Measurements from ENCODE around the gene USP48. TPM values are rescaled to one million over a fixed set of nuclear protein-coding genes. Genes with fewer than 3 reads are reported as not detected.

The USP48 gene
- total and polyA plus RNA-seq, 2 of the 8 experiments (the other 6 are each of a cell fraction or from before 2014, with no cell fraction given): 12.8 to 83.5 TPM

GRCh38 chr1:21724098-21724497 is 58.9 kb downstream of the USP48 start:
- Histone ChIP-seq H3K9me3 (ENCODE audit: insufficient read depth in 2 of 2, low read depth in 1 of 2, low read length in 1 of 2) (no peaks in the 10 kb centered on the region), H3K79me1 (ENCODE audit: low read depth, low read length) (peaks cover 2% of the 10 kb centered on the region; the same call in 1 of the 2 replicates), H3K79me2 (ENCODE audit: control insufficient read depth in 1 of 2, insufficient read depth in 2 of 2, low read length in 2 of 2) (no peaks in the 10 kb centered on the region), H2BK12ac (ENCODE audit: low read depth, low read length) (no peak overlapping the region), H2BK120ac (replicated peaks; ENCODE audit: low read depth, low read length) (no peak overlapping the region), H2BK5ac (ENCODE audit: low read depth, low read length) (no peak overlapping the region), H3K18ac (ENCODE audit: extremely low read depth, low read length) (no peak overlapping the region), H3K14ac (ENCODE audit: insufficient read length) (no peak overlapping the region), H2AK5ac (ENCODE audit: low read depth, low read length) (no peak overlapping the region), H3K36me3 (ENCODE audit: control insufficient read depth in 2 of 4, insufficient read depth in 4 of 4, low read length in 3 of 4) (peaks cover 9 to 55% (median 21%) of the 10 kb centered on the region in 4 experiments), H4K91ac (replicated peaks; ENCODE audit: insufficient read length, low read length) (no peak overlapping the region), H2AFZ (ENCODE audit: low read length) (no peak overlapping the region), H3K56ac (replicated peaks; ENCODE audit: insufficient read length, low read depth, low read length) (no peak overlapping the region), H3K23me2 (ENCODE audit: low read depth, low read length) (no peaks in the 10 kb centered on the region), H4K5ac (ENCODE audit: insufficient read length, low read depth, low read length) (no peak overlapping the region), H3K23ac (ENCODE audit: insufficient read length) (no peak overlapping the region), H2BK20ac (ENCODE audit: low read length) (no peak overlapping the region), H3K9ac (replicated peaks in 1 of 4; ENCODE audit: extremely low read depth in 1 of 4, low read depth in 3 of 4, low read length in 3 of 4) (no peak overlapping the region), H4K20me1 (replicated peaks in 1 of 2; ENCODE audit: control insufficient read depth in 1 of 2, insufficient read depth in 2 of 2, low read length in 2 of 2) (peaks cover 0 to 2% of the 10 kb centered on the region in 2 experiments), H2BK15ac (ENCODE audit: low read length) (no peak overlapping the region), H3K4me3 (ENCODE audit: extremely low read depth in 1 of 4, insufficient read depth in 2 of 4, low read depth in 3 of 4, low read length in 4 of 4) (no peak overlapping the region), H3K27ac (ENCODE audit: low read depth, low read length) (no peak overlapping the region), H3K4ac (replicated peaks; ENCODE audit: insufficient read length, low read depth, low read length) (no peak overlapping the region), H3K4me2 (ENCODE audit: insufficient read depth in 1 of 2, low read depth in 2 of 2, low read length in 2 of 2) (no peak overlapping the region), H3K27me3 (replicated peaks in 1 of 4; ENCODE audit: control insufficient read depth in 3 of 4, extremely low read depth in 1 of 4, insufficient read depth in 3 of 4, low read length in 3 of 4) (no peaks in the 10 kb centered on the region), H3K4me1 (replicated peaks in 1 of 4; ENCODE audit: control insufficient read depth in 3 of 4, insufficient read depth in 4 of 4, low read length in 3 of 4) (no peaks in the 10 kb centered on the region), H4K8ac (ENCODE audit: extremely low read depth, insufficient read depth, low read length) (no peak overlapping the region)
- 91% methylated on average over 4 of the region's 4 CpGs; no CpG with 5 or more reads in 1 of the 2 experiments for WGBS, 2 experiments (ENCODE audit: extremely low coverage in 1 of 2, insufficient coverage in 1 of 2, insufficient read length in 1 of 2, insufficient replicate concordance in 2 of 2, low coverage in 1 of 2, low lambda C conversion rate in 2 of 2, missing lambda C conversion rate in 1 of 2)
- ChIA-PET POLR2A (ENCODE audit: partially characterized antibody) (interaction anchor here (0.6 to 2.1 kb wide), 4 partner anchors 11 to 126 kb away, joined by 3 to 6 read pairs (median 3); partner anchors contain the start of gene USP48), CTCF (ENCODE audit: partially characterized antibody) (no interaction called here)
- no peak for DNase-seq (ENCODE audit: low read depth in 1 of 2, low spot score in 2 of 2)
- no peak for FAIRE-seq
- no peak for TF ChIP-seq MAFK (IDR thresholded peaks at IDR 0.05; ENCODE audit: low read depth, low read length)
- TF ChIP-seq TEAD4 (IDR thresholded peaks at IDR 0.05; ENCODE audit: low read depth, low read length): no peak
- no peak for TF ChIP-seq GTF2F1 (IDR thresholded peaks at IDR 0.05; ENCODE audit: borderline replicate concordance, low read depth, low read length)
- no peak for TF ChIP-seq PHF8 (conservative IDR thresholded peaks at IDR 0.05; ENCODE audit: low read depth, low read length)
- TF ChIP-seq POU5F1 (IDR thresholded peaks at IDR 0.05; ENCODE audit: low read depth, low read length): no peak
- no peak for TF ChIP-seq SAP30 (IDR thresholded peaks at IDR 0.05; ENCODE audit: insufficient read depth, insufficient replicate concordance, low read length)
